Panc1 (cell line): ENCODE measurements around the gene TROAP.

ENCODE experiments used
- POLR2AphosphoS5 ChIP-seq: IDR thresholded peaks from 2 replicates; pipeline ENCODE4 v1.6.1; 2012; ENCODE audit warnings: mild to moderate bottlenecking, low read depth, low read length, moderate library complexity
- TF ChIP-seq, protein P1 (sequence below): fragments of 450-650 bp; IDR thresholded peaks from 2 replicates; pipeline ENCODE4 v1.5.1; 2017; ENCODE audit warnings: mild to moderate bottlenecking

DNA sequence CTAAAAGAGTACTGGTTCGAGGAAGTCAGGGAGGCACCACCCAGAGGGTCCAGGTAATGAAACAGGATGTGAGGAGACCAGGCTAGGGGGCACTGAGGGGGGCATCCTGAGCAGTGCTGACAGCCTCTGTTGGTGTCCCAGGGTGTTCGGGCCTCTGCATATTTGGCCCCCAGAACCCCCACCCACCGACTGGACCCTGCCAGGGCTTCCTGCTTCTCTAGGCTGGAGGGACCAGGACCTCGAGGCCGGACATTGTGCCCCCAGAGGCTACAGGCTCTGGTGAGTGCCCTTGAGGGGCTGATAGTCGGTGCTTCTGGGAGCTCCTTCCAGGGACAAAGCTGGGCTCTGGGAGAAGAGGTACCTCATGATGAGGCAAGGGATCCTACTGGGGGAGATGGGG is 2.6 kb downstream of the TROAP start:
- TF ChIP-seq POLR2AphosphoS5, result no peak
- TF ChIP-seq, protein P1, sequence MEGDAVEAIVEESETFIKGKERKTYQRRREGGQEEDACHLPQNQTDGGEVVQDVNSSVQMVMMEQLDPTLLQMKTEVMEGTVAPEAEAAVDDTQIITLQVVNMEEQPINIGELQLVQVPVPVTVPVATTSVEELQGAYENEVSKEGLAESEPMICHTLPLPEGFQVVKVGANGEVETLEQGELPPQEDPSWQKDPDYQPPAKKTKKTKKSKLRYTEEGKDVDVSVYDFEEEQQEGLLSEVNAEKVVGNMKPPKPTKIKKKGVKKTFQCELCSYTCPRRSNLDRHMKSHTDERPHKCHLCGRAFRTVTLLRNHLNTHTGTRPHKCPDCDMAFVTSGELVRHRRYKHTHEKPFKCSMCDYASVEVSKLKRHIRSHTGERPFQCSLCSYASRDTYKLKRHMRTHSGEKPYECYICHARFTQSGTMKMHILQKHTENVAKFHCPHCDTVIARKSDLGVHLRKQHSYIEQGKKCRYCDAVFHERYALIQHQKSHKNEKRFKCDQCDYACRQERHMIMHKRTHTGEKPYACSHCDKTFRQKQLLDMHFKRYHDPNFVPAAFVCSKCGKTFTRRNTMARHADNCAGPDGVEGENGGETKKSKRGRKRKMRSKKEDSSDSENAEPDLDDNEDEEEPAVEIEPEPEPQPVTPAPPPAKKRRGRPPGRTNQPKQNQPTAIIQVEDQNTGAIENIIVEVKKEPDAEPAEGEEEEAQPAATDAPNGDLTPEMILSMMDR, result no peak
